A673 (cell line): ENCODE measurements around the gene RBM14.

Experiments
- CTCF ChIP-seq: fragments of 300-800, 200-600 bp; sonication (generic); conservative IDR thresholded peaks from 2 replicates; pipeline ENCODE4 v1.5.1; 2017; ENCODE audit warnings: low read depth, mild to moderate bottlenecking, antibody characterized with exemption, low read length, moderate library complexity, mixed read lengths
- EZH2 ChIP-seq: fragments of 200-600 bp; sonication (generic); IDR thresholded peaks from 2 replicates; pipeline ENCODE4 v1.6.1; 2017; ENCODE audit warnings: borderline replicate concordance, low read depth, mild to moderate bottlenecking, mixed read lengths, antibody characterized with exemption, low read length; ENCODE audit not compliant: poor library complexity, severe bottlenecking

- TF ChIP-seq CTCF (no peak), EZH2 (no peak)
Observed at GRCh38 chr11:66670816-66671215, 54.4 kb downstream of the RBM14 start.
